ENCODE data around the gene CARD9.

CARD9 gene

DNA sequence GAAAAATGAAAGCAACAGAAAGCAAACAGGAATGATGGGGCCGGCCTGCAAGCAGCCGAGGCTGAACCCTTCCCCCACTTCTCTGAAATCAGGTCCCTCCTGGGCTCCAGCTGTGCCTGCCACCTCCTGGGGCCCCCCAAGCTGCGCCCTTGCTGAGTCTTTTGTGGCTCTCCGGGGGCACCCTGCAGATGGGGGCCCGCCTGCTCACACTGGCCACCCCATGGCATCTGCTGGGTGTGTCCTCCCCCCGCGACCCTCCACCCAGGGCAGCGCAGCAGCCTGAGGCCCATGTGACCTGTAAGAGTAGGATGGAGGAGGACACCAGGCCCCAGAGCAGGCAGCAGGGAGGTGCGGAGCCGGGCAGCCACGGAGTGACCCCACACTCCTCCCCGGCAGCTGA lies 40.4 kb downstream of the CARD9 start:
- Histone ChIP-seq H3K27me3 (ENCODE audit: insufficient read depth, low read length) (no peaks in the 10 kb centered on the region), H3K4me3 (ENCODE audit: low read depth, low read length) (no peak overlapping the region), H3K36me3 (ENCODE audit: insufficient read depth, low read length) (no peaks in the 10 kb centered on the region), H2AFZ (ENCODE audit: low read length, unreplicated experiment) (no peak overlapping the region), H3K27ac (ENCODE audit: low read depth, low read length) (no peak overlapping the region), H3K4me1 (ENCODE audit: control insufficient read depth, insufficient read depth, low read length, unreplicated experiment) (peaks cover 23% of the 10 kb centered on the region), H3K79me2 (ENCODE audit: control insufficient read depth, insufficient read depth, low read length, unreplicated experiment) (peaks cover 44% of the 10 kb centered on the region)

DNA sequence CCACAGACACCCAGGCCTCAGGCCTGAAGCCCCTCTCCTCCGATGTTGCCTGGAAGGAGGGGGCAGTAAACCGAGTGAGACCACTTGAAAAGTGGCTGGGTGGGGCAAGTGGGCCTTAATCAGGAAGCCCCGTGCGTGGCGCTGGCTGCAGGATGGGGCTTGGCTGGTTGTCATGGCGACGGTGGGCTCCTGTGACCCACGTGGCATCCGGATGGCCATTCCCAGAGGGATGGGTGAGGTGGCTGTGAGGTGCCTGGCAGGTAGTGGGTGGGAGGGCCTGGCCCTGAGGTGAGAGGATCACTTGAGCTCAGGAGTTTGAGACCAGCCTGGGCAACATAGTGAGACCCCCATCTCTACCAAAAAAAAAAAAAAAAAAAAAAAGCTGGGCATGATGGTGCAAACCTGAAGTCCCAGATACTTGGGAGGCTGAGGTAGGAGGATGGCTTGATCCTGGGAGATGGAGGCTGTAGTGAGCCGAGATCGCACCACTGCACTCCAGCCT lies 40.9 kb downstream of the CARD9 start:
- Histone ChIP-seq H2AFZ (ENCODE audit: low read length, unreplicated experiment) (no peak overlapping the region), H3K27ac (ENCODE audit: low read depth, low read length) (no peak overlapping the region), H3K27me3 (ENCODE audit: insufficient read depth, low read length) (no peaks in the 10 kb centered on the region), H3K79me2 (ENCODE audit: control insufficient read depth, insufficient read depth, low read length, unreplicated experiment) (peaks cover 46% of the 10 kb centered on the region), H3K36me3 (ENCODE audit: insufficient read depth, low read length) (no peaks in the 10 kb centered on the region), H3K4me1 (ENCODE audit: control insufficient read depth, insufficient read depth, low read length, unreplicated experiment) (peaks cover 23% of the 10 kb centered on the region), H3K4me3 (ENCODE audit: low read depth, low read length) (no peak overlapping the region)

DNA sequence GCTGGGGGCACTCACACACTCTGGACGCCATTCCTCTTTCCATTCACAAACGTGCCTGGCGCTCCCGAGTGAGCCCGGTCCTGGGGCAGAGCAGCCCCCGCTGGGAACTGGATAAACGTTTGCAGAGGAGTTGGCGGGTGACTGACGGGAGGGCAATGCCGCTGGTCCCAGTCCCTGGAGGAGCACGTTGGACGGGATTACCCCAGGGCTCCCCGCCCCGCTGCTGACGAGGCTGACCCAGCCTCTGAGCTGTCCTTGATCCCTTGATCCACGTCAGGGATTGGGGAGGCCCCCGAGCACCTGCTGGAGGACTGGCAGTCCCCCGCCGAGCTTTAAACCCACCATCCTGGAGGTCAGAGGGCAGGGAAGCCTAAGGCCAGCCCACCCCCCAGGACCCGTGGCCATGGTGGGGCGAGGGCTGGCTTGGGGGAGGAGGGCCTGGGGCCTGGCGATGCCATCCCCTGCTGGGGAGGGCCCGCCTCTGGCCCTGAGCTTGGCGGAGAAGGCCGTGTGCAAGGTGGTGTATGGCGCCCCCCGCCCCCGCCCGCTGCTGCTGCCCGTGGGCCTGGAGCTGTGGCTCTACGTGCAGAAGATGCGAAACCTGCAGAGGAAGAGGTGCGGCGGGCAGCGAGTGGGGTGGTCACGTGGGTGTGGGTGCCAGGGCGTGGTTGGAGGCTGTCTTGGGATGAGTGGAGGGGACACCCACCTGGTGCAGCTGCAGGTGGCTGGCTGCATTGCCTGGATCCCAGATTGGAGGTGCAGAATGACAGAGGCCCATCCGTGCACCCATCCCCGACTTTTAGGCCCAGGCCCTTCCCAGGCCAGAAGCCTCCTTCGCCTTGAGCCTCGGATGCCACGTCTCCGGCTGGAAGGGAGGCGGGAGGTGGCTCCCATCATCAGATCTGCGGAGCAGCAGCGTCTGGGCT lies 41.6 kb downstream of the CARD9 start:
- Histone ChIP-seq H3K27ac (ENCODE audit: low read depth, low read length) (no peak overlapping the region), H3K4me3 (ENCODE audit: low read depth, low read length) (no peak overlapping the region), H3K79me2 (ENCODE audit: control insufficient read depth, insufficient read depth, low read length, unreplicated experiment) (peaks cover 46% of the 10 kb centered on the region), H3K36me3 (ENCODE audit: insufficient read depth, low read length) (no peaks in the 10 kb centered on the region), H3K27me3 (ENCODE audit: insufficient read depth, low read length) (no peaks in the 10 kb centered on the region), H2AFZ (ENCODE audit: low read length, unreplicated experiment) (no peak overlapping the region), H3K4me1 (ENCODE audit: control insufficient read depth, insufficient read depth, low read length, unreplicated experiment) (peaks cover 26% of the 10 kb centered on the region)

DNA sequence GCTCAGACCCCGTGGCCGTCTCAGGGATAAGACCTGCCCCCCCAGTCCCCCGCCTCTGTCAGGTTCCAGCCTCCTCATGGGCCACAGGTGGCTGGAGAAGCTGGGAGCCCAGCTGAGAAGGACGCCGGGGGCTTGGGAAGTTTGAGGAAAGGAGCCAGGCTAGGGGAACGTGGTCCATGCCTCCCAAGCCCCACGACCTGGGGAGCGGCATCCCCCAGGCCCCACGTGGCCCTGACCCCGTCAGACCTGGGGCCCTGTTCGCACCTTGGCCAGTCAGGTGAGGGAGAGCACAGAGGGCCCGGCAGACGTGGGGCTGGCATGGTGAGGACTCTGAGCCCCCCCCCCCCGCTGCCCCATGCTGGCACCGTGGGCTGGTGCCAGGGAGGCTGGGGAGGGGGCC lies 42.4 kb downstream of the CARD9 start:
- Histone ChIP-seq H2AFZ (ENCODE audit: low read length, unreplicated experiment) (no peak overlapping the region), H3K4me1 (ENCODE audit: control insufficient read depth, insufficient read depth, low read length, unreplicated experiment) (peaks cover 29% of the 10 kb centered on the region), H3K79me2 (ENCODE audit: control insufficient read depth, insufficient read depth, low read length, unreplicated experiment) (peaks cover 46% of the 10 kb centered on the region), H3K27me3 (ENCODE audit: insufficient read depth, low read length) (no peaks in the 10 kb centered on the region), H3K27ac (ENCODE audit: low read depth, low read length) (no peak overlapping the region), H3K36me3 (ENCODE audit: insufficient read depth, low read length) (no peaks in the 10 kb centered on the region), H3K4me3 (ENCODE audit: low read depth, low read length) (no peak overlapping the region)

DNA sequence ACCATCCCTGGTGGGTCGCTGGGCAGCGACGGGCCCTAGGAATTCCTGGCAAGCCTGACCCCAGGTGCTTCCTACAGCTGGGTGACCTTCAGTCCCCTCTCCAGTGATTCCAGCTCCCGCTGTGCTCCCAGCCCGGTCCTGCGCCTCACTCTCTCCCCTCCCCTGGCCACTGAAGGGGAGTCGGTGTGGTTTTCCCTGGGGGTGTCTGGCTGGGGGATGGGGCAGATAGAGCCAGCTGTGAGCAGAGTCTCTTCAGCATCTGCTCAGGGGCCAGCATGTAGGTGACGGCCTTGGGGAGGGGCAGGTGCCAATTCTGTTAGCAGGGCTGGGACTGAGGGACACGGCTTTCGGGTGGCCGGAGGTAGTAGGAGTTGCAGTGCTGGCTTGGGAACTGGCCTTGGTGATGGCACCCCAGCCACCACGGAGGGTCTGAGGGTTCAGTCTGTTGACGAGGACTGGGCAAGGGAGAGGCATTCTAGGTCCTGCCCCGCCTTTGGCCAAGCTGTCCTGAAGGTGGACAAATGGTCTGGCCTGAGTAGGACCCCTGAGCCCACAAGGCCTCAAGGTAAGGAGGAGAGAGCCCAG lies 43.0 kb downstream of the CARD9 start:
- Histone ChIP-seq H3K27ac (ENCODE audit: low read depth, low read length) (no peak overlapping the region), H3K36me3 (ENCODE audit: insufficient read depth, low read length) (no peaks in the 10 kb centered on the region), H3K4me1 (ENCODE audit: control insufficient read depth, insufficient read depth, low read length, unreplicated experiment) (peaks cover 28% of the 10 kb centered on the region), H3K4me3 (ENCODE audit: low read depth, low read length) (no peak overlapping the region), H2AFZ (ENCODE audit: low read length, unreplicated experiment) (no peak overlapping the region), H3K27me3 (ENCODE audit: insufficient read depth, low read length) (no peaks in the 10 kb centered on the region), H3K79me2 (ENCODE audit: control insufficient read depth, insufficient read depth, low read length, unreplicated experiment) (peaks cover 46% of the 10 kb centered on the region)

DNA sequence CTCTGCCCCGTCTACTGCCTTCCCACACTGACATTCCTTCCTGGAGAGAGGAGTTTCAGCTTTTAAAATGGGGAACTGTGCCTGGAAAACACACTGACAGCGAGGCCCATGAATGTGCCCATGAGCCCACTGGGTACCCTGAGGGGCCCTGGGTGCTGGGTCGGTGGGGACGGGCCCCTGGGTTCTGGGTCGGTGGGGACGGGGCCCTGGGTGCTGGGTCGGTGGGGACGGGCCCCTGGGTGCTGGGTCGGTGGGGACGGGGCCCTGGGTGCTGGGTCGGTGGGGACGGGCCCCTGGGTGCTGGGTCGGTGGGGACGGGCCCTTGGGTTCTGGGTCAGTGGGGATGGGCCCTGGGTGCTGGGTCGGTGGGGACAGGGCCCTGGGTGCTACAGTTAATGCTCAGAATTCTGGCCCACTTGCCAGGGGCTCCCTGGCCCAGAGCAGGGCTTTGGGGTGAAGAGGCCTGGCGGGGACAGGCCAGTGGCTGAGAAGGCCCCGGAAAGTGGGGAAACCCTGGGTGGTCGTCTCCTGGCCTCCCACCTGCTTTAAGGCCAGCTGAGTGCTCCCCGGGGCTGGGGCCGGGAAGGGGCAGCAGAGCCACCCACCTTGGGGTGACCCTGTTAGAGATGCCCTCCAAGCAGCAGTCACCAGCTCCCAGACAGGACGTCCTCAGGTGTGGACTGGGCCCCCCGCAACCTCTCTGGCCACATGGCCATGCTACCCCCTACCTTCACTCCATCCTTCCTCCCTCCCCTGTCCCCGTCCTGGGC lies 43.6 kb downstream of the CARD9 start:
- H2AFZ ChIP-seq (ENCODE audit: low read length, unreplicated experiment): no peak overlapping the region
- H3K4me1 ChIP-seq (ENCODE audit: control insufficient read depth, insufficient read depth, low read length, unreplicated experiment): peaks cover 27% of the 10 kb centered on the region
- no peaks in the 10 kb centered on the region for H3K36me3 ChIP-seq (ENCODE audit: insufficient read depth, low read length)
- H3K79me2 ChIP-seq (ENCODE audit: control insufficient read depth, insufficient read depth, low read length, unreplicated experiment): peaks cover 46% of the 10 kb centered on the region
- peak overlapping the region; percentile 97 for H3K4me3 ChIP-seq (ENCODE audit: low read depth, low read length)
- no peaks in the 10 kb centered on the region for H3K27me3 ChIP-seq (ENCODE audit: insufficient read depth, low read length)
- no peak overlapping the region for H3K27ac ChIP-seq (ENCODE audit: low read depth, low read length)

DNA sequence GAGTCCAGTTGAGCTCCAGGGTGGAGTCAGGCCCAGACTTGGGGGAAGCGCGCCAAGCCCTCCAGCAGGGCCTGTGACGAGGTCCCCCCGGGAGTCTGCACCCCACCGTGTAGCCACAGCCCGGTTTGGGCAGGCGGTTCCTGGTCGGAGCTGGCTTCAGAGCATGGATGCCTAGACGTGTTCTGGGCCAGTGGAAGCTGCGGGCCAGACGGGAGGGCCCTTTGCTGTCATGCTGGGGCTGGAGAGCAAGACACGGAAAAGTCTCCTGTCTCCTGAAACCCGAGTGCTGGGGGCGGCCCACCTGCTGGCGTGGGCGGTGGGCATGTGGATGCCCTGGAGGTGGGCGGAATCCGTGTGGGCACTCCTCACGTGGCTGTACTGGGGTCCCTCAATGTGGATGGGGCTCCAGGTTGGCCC lies 44.2 kb downstream of the CARD9 start:
- H3K36me3 ChIP-seq (ENCODE audit: insufficient read depth, low read length): no peaks in the 10 kb centered on the region
- H3K4me3 ChIP-seq (ENCODE audit: low read depth, low read length): peak overlapping the region; percentile 97
- 0 out of 2 replicates have a peak overlapping the region, but pooled peaks have one; percentile 1 for H3K27ac ChIP-seq (ENCODE audit: low read depth, low read length)
- H2AFZ ChIP-seq (ENCODE audit: low read length, unreplicated experiment): no peak overlapping the region
- H3K79me2 ChIP-seq (ENCODE audit: control insufficient read depth, insufficient read depth, low read length, unreplicated experiment): peaks cover 46% of the 10 kb centered on the region
- peaks cover 27% of the 10 kb centered on the region for H3K4me1 ChIP-seq (ENCODE audit: control insufficient read depth, insufficient read depth, low read length, unreplicated experiment)
- no peaks in the 10 kb centered on the region for H3K27me3 ChIP-seq (ENCODE audit: insufficient read depth, low read length)

DNA sequence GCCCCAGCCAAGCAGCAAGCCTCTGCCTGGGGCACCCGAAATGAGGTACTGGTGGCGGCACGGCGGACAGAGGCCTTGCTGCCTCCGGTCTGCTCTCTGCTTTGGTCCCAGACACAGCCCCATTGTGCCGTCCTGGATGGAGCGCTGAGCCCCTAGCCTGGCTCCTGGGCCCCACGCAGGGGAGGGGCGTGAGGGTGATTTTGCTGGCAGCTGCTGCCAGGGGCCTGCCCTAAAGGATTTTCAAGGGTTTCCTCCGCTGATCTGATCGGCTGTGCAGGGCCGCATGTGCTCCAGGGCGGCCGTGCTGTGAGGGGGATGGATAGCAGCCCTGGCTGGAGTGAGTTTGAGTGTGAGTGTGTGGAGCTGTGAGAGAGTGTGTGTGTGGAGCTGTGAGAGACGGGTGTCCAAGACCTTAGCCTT lies 44.8 kb downstream of the CARD9 start:
- Histone ChIP-seq H3K27me3 (ENCODE audit: insufficient read depth, low read length) (no peaks in the 10 kb centered on the region), H2AFZ (ENCODE audit: low read length, unreplicated experiment) (no peak overlapping the region), H3K4me3 (ENCODE audit: low read depth, low read length) (peak overlapping the region; percentile 97), H3K27ac (ENCODE audit: low read depth, low read length) (0 out of 2 replicates have a peak overlapping the region, but pooled peaks have one; percentile 1), H3K79me2 (ENCODE audit: control insufficient read depth, insufficient read depth, low read length, unreplicated experiment) (peaks cover 46% of the 10 kb centered on the region), H3K4me1 (ENCODE audit: control insufficient read depth, insufficient read depth, low read length, unreplicated experiment) (peaks cover 27% of the 10 kb centered on the region), H3K36me3 (ENCODE audit: insufficient read depth, low read length) (no peaks in the 10 kb centered on the region)

DNA sequence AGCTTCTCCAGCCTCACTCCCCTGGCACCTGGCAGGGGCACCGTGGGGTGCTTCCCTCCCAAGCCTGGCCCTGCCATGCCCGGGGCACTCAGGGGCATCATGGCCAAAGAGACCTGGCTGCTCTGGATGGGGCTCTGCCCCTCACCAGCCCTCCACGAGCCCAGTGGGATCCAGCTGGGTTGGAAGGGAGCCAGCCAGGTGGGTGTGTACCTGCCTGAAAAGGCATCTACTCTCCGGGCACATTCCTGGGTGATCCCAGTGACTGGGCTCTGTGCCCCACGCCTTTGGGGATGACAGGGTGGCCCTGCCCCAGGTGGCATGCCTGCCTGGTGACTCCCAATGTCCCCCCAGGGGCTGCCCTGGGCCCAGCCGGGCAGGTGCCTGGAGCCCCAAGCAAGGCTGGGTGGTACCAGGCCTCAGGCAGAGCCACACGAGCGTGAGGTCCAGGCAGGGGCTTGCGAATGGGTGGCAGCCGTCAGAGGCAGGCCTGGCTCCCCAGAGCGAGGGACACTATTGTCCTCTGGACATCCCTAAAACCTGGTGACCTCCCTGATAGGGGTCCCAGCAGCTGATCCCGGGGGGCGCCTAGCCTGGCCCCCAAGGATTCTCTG lies 45.4 kb downstream of the CARD9 start:
- Histone ChIP-seq H2AFZ (ENCODE audit: low read length, unreplicated experiment) (no peak overlapping the region), H3K27ac (ENCODE audit: low read depth, low read length) (0 out of 2 replicates have a peak overlapping the region, but pooled peaks have one; percentile 1), H3K27me3 (ENCODE audit: insufficient read depth, low read length) (no peaks in the 10 kb centered on the region), H3K79me2 (ENCODE audit: control insufficient read depth, insufficient read depth, low read length, unreplicated experiment) (peaks cover 46% of the 10 kb centered on the region), H3K4me1 (ENCODE audit: control insufficient read depth, insufficient read depth, low read length, unreplicated experiment) (peaks cover 27% of the 10 kb centered on the region), H3K36me3 (ENCODE audit: insufficient read depth, low read length) (no peaks in the 10 kb centered on the region), H3K4me3 (ENCODE audit: low read depth, low read length) (peak overlapping the region; percentile 97)
